ENCODE data around the gene IGF1R. TPM values are rescaled to one million over a fixed set of nuclear protein-coding genes. Genes with fewer than 3 reads are reported as not detected.

Gene IGF1R
- total and polyA plus RNA-seq, 4 donors, result 5.9 to 154 (median 27.6) TPM

- no peaks in the 10 kb centered on the region for H3K9me3 ChIP-seq (ENCODE audit: control insufficient read depth in 4 of 4, insufficient read depth in 3 of 4, low read length in 3 of 4)
- no peaks in the 10 kb centered on the region for H3K36me3 ChIP-seq (ENCODE audit: control insufficient read depth in 4 of 4, insufficient read depth in 4 of 4, low read length in 4 of 4)
- no peak overlapping the region for H3K4me3 ChIP-seq
- DNase-seq (no peak), ATAC-seq (ENCODE audit: insufficient read depth, low FRiP score) (no peak)
- H3K27ac ChIP-seq (ENCODE audit: low read depth in 1 of 2, low read length in 1 of 2), result no peak overlapping the region
- H3K9ac ChIP-seq (ENCODE audit: insufficient read depth in 1 of 2, low read length in 2 of 2), result no peak overlapping the region
- TF ChIP-seq CTCF (IDR thresholded peaks at IDR 0.05; ENCODE audit: control extremely low read depth, extremely low read depth), result no peak
- 47 to 60% methylated on average over 4 of the region's 4 CpGs for WGBS, 2 donors
- peaks cover 8 to 24% (median 11%) of the 10 kb centered on the region in 5 donors for H3K4me1 ChIP-seq (ENCODE audit: control insufficient read depth in 5 of 5, insufficient read depth in 5 of 5, low read length in 5 of 5)
- no peaks in the 10 kb centered on the region for H3K27me3 ChIP-seq (ENCODE audit: control insufficient read depth in 3 of 3, insufficient read depth in 3 of 3, low read length in 2 of 3)
These were observed 87.7 kb downstream of the IGF1R start for GRCh38 chr15:98735895-98736617.

- Histone ChIP-seq H3K27me3 (ENCODE audit: control insufficient read depth in 3 of 3, insufficient read depth in 3 of 3, low read length in 2 of 3) (no peaks in the 10 kb centered on the region), H3K4me3 (no peak overlapping the region), H3K27ac (ENCODE audit: low read depth in 1 of 2, low read length in 1 of 2) (no peak overlapping the region), H3K36me3 (ENCODE audit: control insufficient read depth in 4 of 4, insufficient read depth in 4 of 4, low read length in 4 of 4) (no peaks in the 10 kb centered on the region), H3K9ac (ENCODE audit: insufficient read depth in 1 of 2, low read length in 2 of 2) (no peak overlapping the region), H3K9me3 (ENCODE audit: control insufficient read depth in 4 of 4, insufficient read depth in 3 of 4, low read length in 3 of 4) (no peaks in the 10 kb centered on the region), H3K4me1 (ENCODE audit: control insufficient read depth in 5 of 5, insufficient read depth in 5 of 5, low read length in 5 of 5) (peaks cover 8 to 17% (median 11%) of the 10 kb centered on the region in 5 donors)
- DNase-seq (no peak), ATAC-seq (ENCODE audit: insufficient read depth, low FRiP score) (no peak)
- 92 to 97% methylated on average over 6 of the region's 6 CpGs for WGBS, 2 donors
- TF ChIP-seq CTCF (IDR thresholded peaks at IDR 0.05; ENCODE audit: control extremely low read depth, extremely low read depth), result no peak
These were observed 88.8 kb downstream of the IGF1R start for GRCh38 chr15:98737159-98737558.

- no peaks in the 10 kb centered on the region for H3K36me3 ChIP-seq (ENCODE audit: control insufficient read depth in 4 of 4, insufficient read depth in 4 of 4, low read length in 4 of 4)
- H3K9ac ChIP-seq (ENCODE audit: insufficient read depth in 1 of 2, low read length in 2 of 2), result no peak overlapping the region
- WGBS, 2 donors, result 94 to 98% methylated on average over 7 of the region's 7 CpGs
- no peak for ATAC-seq (ENCODE audit: insufficient read depth, low FRiP score)
- H3K4me1 ChIP-seq (ENCODE audit: control insufficient read depth in 5 of 5, insufficient read depth in 5 of 5, low read length in 5 of 5), result peaks cover 8 to 15% (median 11%) of the 10 kb centered on the region in 5 donors
- DNase-seq, result no peak
- no peak overlapping the region for H3K4me3 ChIP-seq
- TF ChIP-seq CTCF (IDR thresholded peaks at IDR 0.05; ENCODE audit: control extremely low read depth, extremely low read depth), result no peak
- no peaks in the 10 kb centered on the region for H3K27me3 ChIP-seq (ENCODE audit: control insufficient read depth in 3 of 3, insufficient read depth in 3 of 3, low read length in 2 of 3)
- no peak overlapping the region for H3K27ac ChIP-seq (ENCODE audit: low read depth in 1 of 2, low read length in 1 of 2)
- H3K9me3 ChIP-seq (ENCODE audit: control insufficient read depth in 4 of 4, insufficient read depth in 3 of 4, low read length in 3 of 4), result no peaks in the 10 kb centered on the region
These were observed 89.4 kb downstream of the IGF1R start for GRCh38 chr15:98737721-98738120.

Measured in lung (tissue), 12 donors.